Fibroblast of lung (primary cell): Measurements from ENCODE around the gene ZSWIM2. TPM values are rescaled to one million over a fixed set of nuclear protein-coding genes. Genes with fewer than 3 reads are reported as not detected.
A peak's percentile ranks its signal among the peaks of the same experiment; 100 is the strongest.

Source experiments
- DNase-seq, 2 donors: peaks; one replicate each; pipeline versions ENCODE4 v3.0.0 to v3.0.0-alpha.2; 2010; ENCODE audit warnings: low read depth in 2 of 2
- H2AFZ ChIP-seq: 2 replicates; pipeline ENCODE4 v1.5.1; 2012; ENCODE audit warnings: low read length, control low read depth, inconsistent platforms
- H3K27ac ChIP-seq: 2 replicates; pipeline ENCODE4 v1.5.1; 2011; ENCODE audit warnings: low read length, control low read depth; ENCODE audit not compliant: insufficient read depth
- H3K27me3 ChIP-seq: 2 replicates; pipeline ENCODE4 v1.5.1; 2011; ENCODE audit warnings: mild to moderate bottlenecking, low read length; ENCODE audit not compliant: control insufficient read depth, insufficient read depth
- H3K36me3 ChIP-seq: 2 replicates; pipeline ENCODE4 v1.5.1; 2011; ENCODE audit warnings: low read length; ENCODE audit not compliant: control insufficient read depth, insufficient read depth
- H3K4me1 ChIP-seq: 2 replicates; pipeline ENCODE4 v1.5.1; 2011; ENCODE audit warnings: low read length; ENCODE audit not compliant: control insufficient read depth, insufficient read depth; ENCODE audit errors: extremely low read depth
- H3K4me2 ChIP-seq: 2 replicates; pipeline ENCODE4 v1.5.1; 2011; ENCODE audit warnings: low read length, control low read depth; ENCODE audit not compliant: insufficient read depth; ENCODE audit errors: extremely low read depth
- H3K4me3 ChIP-seq, 4 experiments: fragments of 200-600 bp in 1 of 4; sonication (generic) in 1 of 4; replicated peaks in 1 of 4; 2 replicates each; pipeline ENCODE4 v1.5.1; 2011 to 2016; ENCODE audit warnings: low read length in 4 of 4, low read depth in 3 of 4, mild to moderate bottlenecking in 3 of 4, control low read depth in 2 of 4, inconsistent platforms in 1 of 4, mixed read lengths in 1 of 4; ENCODE audit not compliant: insufficient read depth in 1 of 4; ENCODE audit errors: control extremely low read depth in 1 of 4
- H3K79me2 ChIP-seq: 2 replicates; pipeline ENCODE4 v1.5.1; 2012; ENCODE audit warnings: mild to moderate bottlenecking, low read length, inconsistent platforms; ENCODE audit not compliant: control insufficient read depth, insufficient read depth
- H3K9ac ChIP-seq: 2 replicates; pipeline ENCODE4 v1.5.1; 2011; ENCODE audit warnings: mild to moderate bottlenecking, low read length, control low read depth; ENCODE audit not compliant: insufficient read depth
- H3K9me3 ChIP-seq: 2 replicates; pipeline ENCODE4 v1.5.1; 2012; ENCODE audit warnings: low read depth, low read length; ENCODE audit not compliant: control insufficient read depth, insufficient read depth
- H4K20me1 ChIP-seq: 2 replicates; pipeline ENCODE4 v1.5.1; 2011; ENCODE audit warnings: low read length; ENCODE audit not compliant: control insufficient read depth, insufficient read depth; ENCODE audit errors: extremely low read depth
- EZH2 ChIP-seq: IDR thresholded peaks from 2 replicates; pipeline ENCODE4 v1.5.1; 2012; ENCODE audit warnings: low read length, control low read depth, mild to moderate bottlenecking; ENCODE audit errors: missing control alignments
- polyA plus RNA-seq, 2 donors: library from polyadenylated mRNA; depleted of rRNA in 1 of 2; stranded (reverse) in 1 of 2; unstranded in 1 of 2; fragments of >200 nt; gene quantifications; 2 replicates each; pipeline ENCODE4 v1.2.1, GENCODE V29; 2011 to 2012; ENCODE audit warnings: missing spikeins in 1 of 2
- total RNA-seq: library from RNA; depleted of rRNA; stranded (reverse); fragments of >200 nt; gene quantifications from 2 replicates; pipeline ENCODE4 v1.2.1, GENCODE V29; 2014
- TF ChIP-seq, protein P1 (sequence below), 2 donors: IDR thresholded peaks in 1 of 2; conservative IDR thresholded peaks in 1 of 2; 1 replicate in 1 of 2; 2 replicates in 1 of 2; pipeline ENCODE4 v1.5.1; 2011 to 2012; ENCODE audit warnings: low read length in 2 of 2, control low read depth in 1 of 2, inconsistent platforms in 1 of 2, low read depth in 1 of 2, mild to moderate bottlenecking in 1 of 2

Gene ZSWIM2
- total and polyA plus RNA-seq, 2 donors (not counting 1 experiment from before 2014, with no cell fraction given): under 0.01 to 0.15 TPM

DNA sequence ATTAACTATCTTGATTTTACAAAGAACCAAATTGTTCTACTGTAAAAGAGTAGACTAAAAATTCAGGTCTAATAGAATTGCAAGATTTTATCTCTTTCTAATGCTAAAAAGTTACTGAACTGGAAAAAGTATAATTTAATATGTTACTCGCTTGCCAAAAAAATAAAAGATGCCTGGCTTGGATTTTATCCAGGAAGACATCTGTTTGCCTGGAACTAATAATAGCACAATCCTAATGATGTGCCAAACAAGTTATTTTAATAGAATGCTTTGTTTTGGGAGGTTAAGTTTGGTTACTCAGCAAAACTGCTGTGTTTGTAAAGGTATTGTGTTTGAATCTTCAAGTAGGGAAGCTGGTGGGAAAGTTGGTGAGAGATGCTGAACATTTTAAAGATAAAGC is 19.4 kb upstream of the ZSWIM2 start:
- peak; percentile 22 to 66 for DNase-seq
- Histone ChIP-seq H3K4me2 (no peak overlapping the region), H3K27ac (no peak overlapping the region), H3K9me3 (no peaks in the 10 kb centered on the region), H3K36me3 (no peaks in the 10 kb centered on the region), H3K79me2 (no peaks in the 10 kb centered on the region), H3K9ac (no peak overlapping the region), H2AFZ (no peak overlapping the region), H4K20me1 (no peaks in the 10 kb centered on the region), H3K4me3 (no peak overlapping the region), H3K27me3 (no peaks in the 10 kb centered on the region), H3K4me1 (no peaks in the 10 kb centered on the region)
- TF ChIP-seq, protein P1, sequence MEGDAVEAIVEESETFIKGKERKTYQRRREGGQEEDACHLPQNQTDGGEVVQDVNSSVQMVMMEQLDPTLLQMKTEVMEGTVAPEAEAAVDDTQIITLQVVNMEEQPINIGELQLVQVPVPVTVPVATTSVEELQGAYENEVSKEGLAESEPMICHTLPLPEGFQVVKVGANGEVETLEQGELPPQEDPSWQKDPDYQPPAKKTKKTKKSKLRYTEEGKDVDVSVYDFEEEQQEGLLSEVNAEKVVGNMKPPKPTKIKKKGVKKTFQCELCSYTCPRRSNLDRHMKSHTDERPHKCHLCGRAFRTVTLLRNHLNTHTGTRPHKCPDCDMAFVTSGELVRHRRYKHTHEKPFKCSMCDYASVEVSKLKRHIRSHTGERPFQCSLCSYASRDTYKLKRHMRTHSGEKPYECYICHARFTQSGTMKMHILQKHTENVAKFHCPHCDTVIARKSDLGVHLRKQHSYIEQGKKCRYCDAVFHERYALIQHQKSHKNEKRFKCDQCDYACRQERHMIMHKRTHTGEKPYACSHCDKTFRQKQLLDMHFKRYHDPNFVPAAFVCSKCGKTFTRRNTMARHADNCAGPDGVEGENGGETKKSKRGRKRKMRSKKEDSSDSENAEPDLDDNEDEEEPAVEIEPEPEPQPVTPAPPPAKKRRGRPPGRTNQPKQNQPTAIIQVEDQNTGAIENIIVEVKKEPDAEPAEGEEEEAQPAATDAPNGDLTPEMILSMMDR (conservative IDR thresholded peaks at IDR 0.05 in 1 of 2, IDR thresholded peaks at IDR 0.05 in 1 of 2; ENCODE audit: low read depth in 1 of 2, low read length in 2 of 2): no peak
- TF ChIP-seq EZH2: no peak

- Histone ChIP-seq H3K36me3 (no peaks in the 10 kb centered on the region), H3K9me3 (no peaks in the 10 kb centered on the region), H4K20me1 (no peaks in the 10 kb centered on the region), H3K9ac (no peak overlapping the region), H3K4me2 (no peak overlapping the region), H3K4me3 (no peak overlapping the region), H3K27ac (no peak overlapping the region), H2AFZ (no peak overlapping the region), H3K4me1 (no peaks in the 10 kb centered on the region), H3K79me2 (no peaks in the 10 kb centered on the region), H3K27me3 (no peaks in the 10 kb centered on the region)
- no peak for TF ChIP-seq EZH2
- TF ChIP-seq, protein P1 (conservative IDR thresholded peaks at IDR 0.05 in 1 of 2, IDR thresholded peaks at IDR 0.05 in 1 of 2; ENCODE audit: low read depth in 1 of 2, low read length in 2 of 2): peak; percentile 48 to 66
- DNase-seq: peak; percentile 24 to 72
Observed at GRCh38 chr2:186862869-186863709, 14.1 kb upstream of the ZSWIM2 start.

GRCh38 chr2:186855216-186855615 is 6.2 kb upstream of the ZSWIM2 start:
- Histone ChIP-seq H2AFZ (no peak overlapping the region), H3K79me2 (no peaks in the 10 kb centered on the region), H4K20me1 (no peaks in the 10 kb centered on the region), H3K36me3 (no peaks in the 10 kb centered on the region), H3K27ac (no peak overlapping the region), H3K27me3 (no peaks in the 10 kb centered on the region), H3K4me3 (no peak overlapping the region), H3K9ac (no peak overlapping the region), H3K4me2 (no peak overlapping the region), H3K4me1 (no peaks in the 10 kb centered on the region), H3K9me3 (no peaks in the 10 kb centered on the region)
- TF ChIP-seq, protein P1 (conservative IDR thresholded peaks at IDR 0.05 in 1 of 2, IDR thresholded peaks at IDR 0.05 in 1 of 2; ENCODE audit: low read depth in 1 of 2, low read length in 2 of 2): no peak
- TF ChIP-seq EZH2: no peak
- DNase-seq: no peak
